Keratinocyte (primary cell): ENCODE results near the gene CPA4. TPM values are rescaled to one million over a fixed set of nuclear protein-coding genes. Genes with fewer than 3 reads are reported as not detected.

Experiments
- DNase-seq: peaks from one replicate; pipeline ENCODE4 v3.0.0-alpha.2; 2011; ENCODE audit warnings: low read depth, missing footprints, low spot score
- FAIRE-seq: peaks from 2 replicates; lab custom pipeline; 2011; peaks lifted over from hg19 to GRCh38; lab: Jason Lieb, UNC
- H2AFZ ChIP-seq: 2 replicates; pipeline ENCODE4 v1.6.0; 2012; ENCODE audit warnings: low read length, control low read depth, inconsistent platforms; ENCODE audit not compliant: control insufficient read depth
- H3K27ac ChIP-seq: 2 replicates; pipeline ENCODE4 v1.5.1; 2011; ENCODE audit warnings: low read length; ENCODE audit not compliant: control insufficient read depth, insufficient read depth
- H3K27me3 ChIP-seq: 3 replicates; pipeline ENCODE4 v1.6.0; 2011; ENCODE audit warnings: low read length; ENCODE audit not compliant: control insufficient read depth, insufficient read depth; ENCODE audit errors: extremely low read depth
- H3K36me3 ChIP-seq, 2 experiments: 2 replicates in 1 of 2; 3 replicates in 1 of 2; pipeline ENCODE4 v1.5.1; 2011; ENCODE audit warnings: low read length in 2 of 2, mild to moderate bottlenecking in 1 of 2; ENCODE audit not compliant: control insufficient read depth in 2 of 2, insufficient read depth in 2 of 2; ENCODE audit errors: extremely low read depth in 1 of 2
- H3K4me1 ChIP-seq: 3 replicates; pipeline ENCODE4 v1.5.1; 2011; ENCODE audit warnings: low read length; ENCODE audit not compliant: control insufficient read depth, insufficient read depth; ENCODE audit errors: extremely low read depth
- H3K4me2 ChIP-seq: 3 replicates; pipeline ENCODE4 v1.6.0; 2011; ENCODE audit warnings: low read depth, low read length; ENCODE audit not compliant: control insufficient read depth, insufficient read depth; ENCODE audit errors: extremely low read depth
- H3K4me3 ChIP-seq, 3 experiments: fragments of 200-600 bp in 1 of 3; sonication (generic) in 1 of 3; 2 replicates in 2 of 3; 3 replicates in 1 of 3; pipeline ENCODE4 v1.5.1; 2011 to 2016; ENCODE audit warnings: low read length in 3 of 3, mild to moderate bottlenecking in 3 of 3, control low read depth in 2 of 3, inconsistent platforms in 1 of 3, low read depth in 1 of 3, mixed read lengths in 1 of 3, mixed run types in 1 of 3, moderate library complexity in 1 of 3; ENCODE audit not compliant: control insufficient read depth in 2 of 3, insufficient read depth in 2 of 3; ENCODE audit errors: extremely low read depth in 1 of 3
- H3K79me2 ChIP-seq: 2 replicates; pipeline ENCODE4 v1.6.0; 2012; ENCODE audit warnings: low read length; ENCODE audit not compliant: control insufficient read depth, insufficient read depth
- H3K9ac ChIP-seq: 3 replicates; pipeline ENCODE4 v1.6.0; 2011; ENCODE audit warnings: low read length; ENCODE audit not compliant: control insufficient read depth, insufficient read depth; ENCODE audit errors: extremely low read depth
- H3K9me1 ChIP-seq: 3 replicates; pipeline ENCODE4 v1.6.0; 2011; ENCODE audit warnings: low read length; ENCODE audit not compliant: control insufficient read depth, insufficient read depth; ENCODE audit errors: extremely low read depth
- H3K9me3 ChIP-seq: 2 replicates; pipeline ENCODE4 v1.5.1; 2012; ENCODE audit warnings: low read depth, low read length; ENCODE audit not compliant: control insufficient read depth
- H4K20me1 ChIP-seq: 3 replicates; pipeline ENCODE4 v1.6.0; 2011; ENCODE audit warnings: low read length; ENCODE audit not compliant: control insufficient read depth, insufficient read depth; ENCODE audit errors: extremely low read depth
- CTCF ChIP-seq, 3 experiments: IDR thresholded peaks in 1 of 3; conservative IDR thresholded peaks in 1 of 3; optimal IDR thresholded peaks in 1 of 3; 2 replicates in 2 of 3; 3 replicates in 1 of 3; pipeline versions ENCODE3 to v1.5.1; 2011; ENCODE audit warnings: low read length in 3 of 3, mild to moderate bottlenecking in 3 of 3, moderate library complexity in 2 of 3, control low read depth in 1 of 3, inconsistent platforms in 1 of 3; ENCODE audit not compliant: insufficient read depth in 2 of 3; ENCODE audit errors: extremely low read depth in 1 of 3
- EZH2 ChIP-seq: IDR thresholded peaks from one replicate; pipeline ENCODE4 v1.6.1; 2012; ENCODE audit warnings: inconsistent platforms, mild to moderate bottlenecking, low read length, moderate library complexity
- dilution Hi-C: fragments of 300-500 bp; cut with MboI; formaldehyde crosslinking; loops from one replicate; pipeline ENCODE4 v1.7.0; 2020; ENCODE audit warnings: low sequenced_read_pairs; ENCODE audit not compliant: extremely low pct_ligation_motif_present
- polyA plus RNA-seq, 5 experiments: library from polyadenylated mRNA; depleted of rRNA in 3 of 5; stranded (reverse) in 3 of 5; stranded (forward) in 1 of 5; unstranded in 1 of 5; fragments of >200 nt; gene quantifications; 1 replicate in 1 of 5; 2 replicates in 3 of 5; 3 replicates in 1 of 5; pipeline versions ENCODE4 v1.2.1 to v1.2.3, GENCODE V29; 2011 to 2012; ENCODE audit warnings: missing spikeins in 2 of 5, low read depth in 1 of 5, low replicate concordance in 1 of 5

The CPA4 gene
- polyA plus RNA-seq, 1 donor (not counting 4 experiments of a cell fraction or from before 2014, with no cell fraction given): 248 TPM

GRCh38 chr7:130362251-130362816 lies 69.4 kb downstream of the CPA4 start:
- H3K27ac ChIP-seq: no peak overlapping the region
- no peak for FAIRE-seq
- H3K4me2 ChIP-seq: no peak overlapping the region
- no peaks in the 10 kb centered on the region for H3K79me2 ChIP-seq
- dilution Hi-C loops: no loop called here
- no peak overlapping the region for H3K4me3 ChIP-seq
- H3K27me3 ChIP-seq: no peaks in the 10 kb centered on the region
- H3K9me1 ChIP-seq: no peaks in the 10 kb centered on the region
- no peaks in the 10 kb centered on the region for H3K36me3 ChIP-seq
- no peak overlapping the region for H2AFZ ChIP-seq
- DNase-seq: no peak
- H3K4me1 ChIP-seq: peaks cover 36% of the 10 kb centered on the region
- no peaks in the 10 kb centered on the region for H4K20me1 ChIP-seq
- TF ChIP-seq CTCF (optimal IDR thresholded peaks at IDR 0.05 in 1 of 3, IDR thresholded peaks at IDR 0.05 in 1 of 3, conservative IDR thresholded peaks at IDR 0.05 in 1 of 3; ENCODE audit: extremely low read depth in 1 of 3, insufficient read depth in 2 of 3, low read length in 3 of 3): no peak
- TF ChIP-seq EZH2: no peak
- H3K9ac ChIP-seq: no peak overlapping the region
- H3K9me3 ChIP-seq: peaks cover 9% of the 10 kb centered on the region

- Histone ChIP-seq H3K27ac (peak overlapping the region; percentile 81), H3K9ac (peak overlapping the region; percentile 51), H3K4me2 (peak overlapping the region; percentile 61), H3K4me3 (no peak overlapping the region), H3K9me3 (peaks cover 9% of the 10 kb centered on the region), H2AFZ (peak overlapping the region; percentile 35), H4K20me1 (no peaks in the 10 kb centered on the region), H3K9me1 (no peaks in the 10 kb centered on the region), H3K4me1 (peaks cover 31% of the 10 kb centered on the region), H3K79me2 (no peaks in the 10 kb centered on the region), H3K36me3 (no peaks in the 10 kb centered on the region), H3K27me3 (no peaks in the 10 kb centered on the region)
- peak; percentile 93 for FAIRE-seq
- dilution Hi-C loops: no loop called here
- DNase-seq: peak; percentile 99
- TF ChIP-seq EZH2 (no peak), CTCF (optimal IDR thresholded peaks at IDR 0.05 in 1 of 3, IDR thresholded peaks at IDR 0.05 in 1 of 3, conservative IDR thresholded peaks at IDR 0.05 in 1 of 3; ENCODE audit: extremely low read depth in 1 of 3, insufficient read depth in 2 of 3, low read length in 3 of 3) (peak in 1 of 3 experiments; percentile 46)
These were observed 70.3 kb downstream of the CPA4 start for GRCh38 chr7:130363026-130363847.
